ENCODE measurements around the gene WASHC4. TPM values are rescaled to one million over a fixed set of nuclear protein-coding genes. Genes with fewer than 3 reads are reported as not detected.

WASHC4 gene
- total and polyA plus RNA-seq, 2 experiments from 2014 or later: 18.5 to 24.1 TPM

- no peak for TF ChIP-seq CTCF (IDR thresholded peaks at IDR 0.05; ENCODE audit: low read depth, low read length)
Observed at GRCh38 chr12:105156260-105156659, 48.7 kb downstream of the WASHC4 start.

GRCh38 chr12:105157606-105158005 lies 50.1 kb downstream of the WASHC4 start:
- no peak overlapping the region for H3K27ac ChIP-seq

More at GRCh38 chr12:105156260-105156659, 48.7 kb downstream of the WASHC4 start:
- Histone ChIP-seq H3K4me1 (ENCODE audit: low read depth) (no peaks in the 10 kb centered on the region), H3K4me3 (no peak overlapping the region), H3K36me3 (peaks cover 53% of the 10 kb centered on the region), H3K27me3 (no peaks in the 10 kb centered on the region), H3K9me3 (ENCODE audit: low read depth) (no peaks in the 10 kb centered on the region), H3K27ac (no peak overlapping the region)
- DNase-seq (ENCODE audit: low read depth in 1 of 2, low spot score in 1 of 2): no peak

GRCh38 chr12:105158876-105159275 lies 51.3 kb downstream of the WASHC4 start:
- DNase-seq (ENCODE audit: low read depth in 1 of 2, low spot score in 1 of 2): no peak
- TF ChIP-seq CTCF (IDR thresholded peaks at IDR 0.05; ENCODE audit: low read depth, low read length): no peak
- Histone ChIP-seq H3K27ac (no peak overlapping the region), H3K27me3 (no peaks in the 10 kb centered on the region), H3K9me3 (ENCODE audit: low read depth) (no peaks in the 10 kb centered on the region), H3K4me3 (no peak overlapping the region), H3K36me3 (peaks cover 38% of the 10 kb centered on the region), H3K4me1 (ENCODE audit: low read depth) (no peaks in the 10 kb centered on the region)

More at GRCh38 chr12:105157606-105158005, 50.1 kb downstream of the WASHC4 start:
- H3K4me3 ChIP-seq: no peak overlapping the region
- no peaks in the 10 kb centered on the region for H3K4me1 ChIP-seq (ENCODE audit: low read depth)
- H3K27me3 ChIP-seq: no peaks in the 10 kb centered on the region
- no peak for TF ChIP-seq CTCF (IDR thresholded peaks at IDR 0.05; ENCODE audit: low read depth, low read length)
- H3K9me3 ChIP-seq (ENCODE audit: low read depth): no peaks in the 10 kb centered on the region
- peaks cover 46% of the 10 kb centered on the region for H3K36me3 ChIP-seq
- DNase-seq (ENCODE audit: low read depth in 1 of 2, low spot score in 1 of 2): no peak

GRCh38 chr12:105162174-105162573 lies 54.6 kb downstream of the WASHC4 start:
- H3K36me3 ChIP-seq: peaks cover 43% of the 10 kb centered on the region
- no peaks in the 10 kb centered on the region for H3K9me3 ChIP-seq (ENCODE audit: low read depth)
- H3K27ac ChIP-seq: no peak overlapping the region

DNA sequence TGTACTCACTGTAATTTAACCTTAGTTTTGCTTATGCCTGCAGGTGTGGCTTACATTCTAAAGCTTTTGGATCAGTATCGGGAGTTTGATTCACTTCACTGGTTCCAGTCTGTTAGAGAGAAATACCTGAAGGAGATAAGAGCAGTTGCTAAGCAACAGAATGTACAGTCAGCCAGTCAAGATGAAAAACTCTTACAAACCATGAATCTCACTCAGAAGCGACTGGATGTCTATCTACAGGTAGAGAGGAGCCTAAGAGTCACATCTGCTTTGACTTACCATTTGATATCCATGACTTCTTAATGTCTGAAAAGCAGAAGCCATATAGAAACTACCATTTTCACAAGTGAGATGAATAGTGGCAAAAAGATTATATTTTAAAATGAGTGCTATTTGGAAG lies 56.5 kb downstream of the WASHC4 start:
- no peak overlapping the region for H3K27ac ChIP-seq
- TF ChIP-seq CTCF (IDR thresholded peaks at IDR 0.05; ENCODE audit: low read depth, low read length): no peak
- H3K27me3 ChIP-seq: no peaks in the 10 kb centered on the region
- DNase-seq (ENCODE audit: low read depth in 1 of 2, low spot score in 1 of 2): peak in 1 of 2 donors; percentile 7
- H3K4me3 ChIP-seq: no peak overlapping the region
- no peaks in the 10 kb centered on the region for H3K4me1 ChIP-seq (ENCODE audit: low read depth)
- no peaks in the 10 kb centered on the region for H3K9me3 ChIP-seq (ENCODE audit: low read depth)
- H3K36me3 ChIP-seq: peaks cover 47% of the 10 kb centered on the region

More at GRCh38 chr12:105162174-105162573, 54.6 kb downstream of the WASHC4 start:
- H3K27me3 ChIP-seq: no peaks in the 10 kb centered on the region
- no peak overlapping the region for H3K4me3 ChIP-seq
- TF ChIP-seq CTCF (IDR thresholded peaks at IDR 0.05; ENCODE audit: low read depth, low read length): no peak
- H3K4me1 ChIP-seq (ENCODE audit: low read depth): no peaks in the 10 kb centered on the region
- no peak for DNase-seq (ENCODE audit: low read depth in 1 of 2, low spot score in 1 of 2)

DNA sequence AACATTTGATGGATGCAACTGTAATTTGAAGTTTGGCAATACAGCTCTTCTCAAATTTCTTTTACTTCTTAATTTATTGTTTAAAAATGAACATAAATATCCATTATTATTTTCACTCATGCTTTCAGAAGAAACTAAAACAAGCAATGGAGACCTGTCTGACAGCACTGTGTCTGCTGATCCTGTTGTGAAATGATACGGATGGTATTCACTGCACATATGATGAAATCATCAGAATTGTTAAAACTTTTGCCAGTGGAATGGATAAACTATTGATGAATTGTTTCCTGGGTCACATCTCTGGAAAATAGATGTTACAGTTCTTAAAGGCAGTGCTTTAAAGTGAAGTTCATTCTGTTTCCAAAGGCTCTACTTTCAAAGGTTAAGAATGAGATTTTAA lies 59.2 kb downstream of the WASHC4 start:
- Histone ChIP-seq H3K36me3 (peaks cover 45% of the 10 kb centered on the region), H3K9me3 (ENCODE audit: low read depth) (no peaks in the 10 kb centered on the region), H3K4me1 (ENCODE audit: low read depth) (peaks cover 1% of the 10 kb centered on the region), H3K27me3 (no peaks in the 10 kb centered on the region), H3K27ac (no peak overlapping the region), H3K4me3 (no peak overlapping the region)
- TF ChIP-seq CTCF (IDR thresholded peaks at IDR 0.05; ENCODE audit: low read depth, low read length): no peak
- DNase-seq (ENCODE audit: low read depth in 1 of 2, low spot score in 1 of 2): no peak
